GDM1 (cell line): Measurements from ENCODE around the gene CD164.
"Not testable (repeated sequence)": the region's sequence is repeated elsewhere in the genome, so short reads cannot be mapped to it uniquely, and the experiment has no call there.

Source experiments
- DNase-seq: peaks from one replicate; lab custom pipeline; 2025; lab: John Stamatoyannopoulos, UW

Gene CD164

DNA sequence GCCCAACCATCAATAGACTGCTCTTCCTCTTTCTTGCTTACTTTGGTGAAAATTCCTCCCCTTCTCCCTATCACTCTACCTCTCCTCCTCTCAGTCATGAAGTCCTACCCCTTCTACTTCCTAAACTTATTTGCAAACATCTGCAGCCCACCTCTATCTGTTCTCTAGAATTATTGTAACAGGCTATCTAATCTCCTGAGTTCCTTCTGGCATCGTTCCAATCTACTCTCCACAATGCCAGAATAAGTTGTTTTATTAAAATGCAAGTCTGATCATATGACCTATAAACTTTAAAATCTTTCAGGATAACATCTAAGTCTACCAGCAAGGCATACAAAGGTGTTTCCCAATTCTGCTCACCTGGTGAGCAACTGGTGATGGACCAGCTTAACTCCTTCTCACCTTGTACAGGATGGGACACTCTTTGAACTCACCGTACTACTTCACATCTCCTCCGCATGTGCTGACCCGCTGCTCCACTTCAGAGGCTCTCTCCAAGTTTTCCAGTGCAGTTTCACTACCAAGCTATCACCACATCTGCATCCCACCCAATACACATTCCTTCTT, 7.9 kb downstream of the CD164 start:
- no peak for DNase-seq

DNA sequence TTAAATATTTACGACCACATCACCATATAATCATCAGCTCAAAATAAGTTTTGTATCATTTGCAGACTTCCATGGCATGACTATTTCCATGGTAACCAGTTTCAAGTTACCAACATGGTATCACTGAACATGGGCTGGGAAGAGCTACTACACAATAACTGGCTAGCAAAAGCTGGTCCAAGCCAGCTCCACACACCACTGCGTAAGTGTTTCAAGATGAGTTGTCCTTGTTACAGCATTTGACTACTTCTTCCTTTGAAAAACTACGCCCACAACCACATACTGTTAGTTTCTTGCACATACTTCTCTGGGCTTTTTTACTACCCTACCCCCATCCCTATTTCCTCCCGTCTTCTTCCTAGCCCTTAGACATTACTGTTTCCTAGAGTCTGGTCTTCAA, 8.5 kb downstream of the CD164 start:
- no peak for DNase-seq

DNA sequence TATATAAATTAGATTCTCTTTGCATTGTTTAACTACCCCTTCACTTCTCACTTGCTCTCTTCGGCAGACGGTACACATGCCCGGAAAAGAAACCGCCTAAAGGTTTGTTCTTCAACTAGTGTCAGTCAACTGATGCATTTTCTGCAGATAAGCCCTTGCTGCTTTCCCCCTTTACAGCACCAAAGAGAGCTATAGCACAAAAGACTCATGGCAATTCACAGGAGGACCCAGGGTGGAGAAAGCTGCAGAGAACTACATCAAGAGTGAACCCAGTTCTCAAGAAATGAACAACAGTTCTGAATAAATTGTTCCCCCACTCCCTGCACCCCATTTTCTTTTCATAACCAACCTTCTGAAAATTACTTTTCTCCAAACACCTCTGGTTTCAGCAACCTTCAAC, 8.9 kb downstream of the CD164 start:
- DNase-seq: no peak

DNA sequence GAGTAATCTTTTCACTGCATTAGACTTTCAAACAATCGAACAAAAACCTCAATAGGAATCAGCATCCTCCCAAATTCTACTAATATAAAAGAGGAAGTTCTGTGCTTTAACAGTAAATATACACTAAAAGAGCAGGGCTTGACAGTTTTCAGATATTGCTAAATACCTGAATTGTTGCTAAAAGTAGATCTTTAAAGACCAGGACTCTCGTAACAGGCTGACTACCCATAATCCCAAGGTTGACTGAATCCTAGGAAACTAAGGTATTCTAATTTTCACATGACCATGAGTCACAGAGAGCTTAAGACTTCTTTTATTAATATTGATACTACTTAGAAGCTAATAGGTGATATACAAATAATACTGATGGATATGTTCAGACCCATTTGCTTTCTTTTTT, 10.1 kb downstream of the CD164 start:
- no peak for DNase-seq

DNA sequence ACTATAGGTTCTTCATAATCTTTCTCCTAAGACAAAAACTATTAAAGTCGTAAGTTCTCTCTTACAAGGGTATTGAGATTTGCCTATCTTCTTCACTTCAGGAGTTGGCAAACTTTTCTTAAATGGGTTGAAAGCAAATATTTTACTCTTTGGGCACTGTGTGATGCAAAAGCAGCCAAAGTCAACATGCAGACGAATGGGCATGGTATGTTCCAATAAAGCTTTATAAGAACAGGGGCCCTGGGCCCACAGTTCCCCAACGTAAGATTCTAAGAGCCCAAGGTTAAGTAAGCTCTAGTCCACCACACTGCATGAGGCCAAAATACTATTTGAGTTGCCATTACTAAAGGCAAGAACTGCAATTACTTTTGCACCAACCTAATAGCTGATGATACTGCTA, 11.5 kb downstream of the CD164 start:
- DNase-seq: no peak

DNA sequence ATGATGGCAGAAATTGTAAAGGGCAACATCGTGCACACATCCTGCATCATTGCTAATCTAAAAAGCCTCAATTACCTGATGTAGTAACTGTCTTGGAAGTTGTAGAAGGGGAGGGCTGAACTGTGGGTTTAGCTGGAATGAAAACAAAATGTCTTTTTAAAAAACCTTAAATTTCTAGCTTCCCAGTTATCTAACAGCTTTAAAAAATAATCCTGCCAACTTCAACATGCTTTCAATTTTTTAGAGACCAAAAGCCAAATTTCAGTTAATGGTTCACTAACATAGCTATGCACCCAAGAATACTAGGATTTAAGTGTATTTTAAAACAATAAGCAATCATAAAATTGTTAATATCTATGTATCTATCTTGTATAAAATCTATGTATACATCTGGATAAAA, 11.9 kb downstream of the CD164 start:
- no peak for DNase-seq

DNA sequence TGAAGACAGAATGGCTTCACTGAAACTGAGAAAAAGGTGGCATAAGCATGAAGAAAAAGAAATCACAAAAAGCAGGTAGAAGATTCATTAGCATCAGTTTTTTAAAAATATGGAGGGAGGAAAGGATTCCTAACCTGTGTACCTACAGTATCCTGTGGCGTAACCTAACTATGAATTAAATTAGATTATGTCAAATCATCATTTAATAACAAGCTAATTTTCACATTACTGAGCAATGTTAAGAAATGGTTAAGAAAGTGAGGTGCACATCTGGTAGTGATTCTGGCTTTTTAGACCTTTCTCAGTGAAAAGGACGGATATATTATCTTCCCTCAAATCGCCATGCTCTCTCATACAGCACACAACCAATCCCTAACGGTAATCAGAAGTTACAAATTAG, 12.5 kb downstream of the CD164 start:
- DNase-seq: no peak

DNA sequence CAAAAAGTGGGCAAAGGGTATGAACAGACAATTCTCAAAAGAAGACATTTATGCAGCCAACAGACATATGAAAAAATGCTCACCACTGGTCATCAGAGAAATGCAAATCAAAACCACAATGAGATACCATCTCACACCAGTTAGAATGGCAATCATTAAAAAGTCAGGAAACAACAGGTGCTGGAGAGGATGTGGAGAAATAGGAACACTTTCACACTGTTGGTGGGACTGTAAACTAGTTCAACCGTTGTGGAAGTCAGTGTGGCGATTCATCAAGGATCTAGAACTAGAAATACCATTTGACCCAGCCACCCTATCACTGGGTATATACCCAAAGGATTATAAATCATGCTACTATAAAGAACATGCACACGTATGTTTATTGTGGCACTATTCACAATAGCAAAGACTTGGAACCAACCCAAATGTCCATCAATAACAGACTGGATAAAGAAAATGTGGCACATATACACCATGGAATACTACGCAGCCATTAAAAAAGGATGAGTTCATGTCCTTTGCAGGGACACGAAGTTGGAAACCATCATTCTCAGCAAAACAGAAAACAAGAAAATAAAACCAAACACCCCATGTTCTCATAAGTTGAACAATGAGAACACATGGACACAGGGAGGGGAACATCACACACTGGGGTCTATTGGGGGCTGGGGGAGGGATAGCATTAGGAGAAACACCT, 17.7 kb downstream of the CD164 start:
- not testable (repeated sequence) for DNase-seq

DNA sequence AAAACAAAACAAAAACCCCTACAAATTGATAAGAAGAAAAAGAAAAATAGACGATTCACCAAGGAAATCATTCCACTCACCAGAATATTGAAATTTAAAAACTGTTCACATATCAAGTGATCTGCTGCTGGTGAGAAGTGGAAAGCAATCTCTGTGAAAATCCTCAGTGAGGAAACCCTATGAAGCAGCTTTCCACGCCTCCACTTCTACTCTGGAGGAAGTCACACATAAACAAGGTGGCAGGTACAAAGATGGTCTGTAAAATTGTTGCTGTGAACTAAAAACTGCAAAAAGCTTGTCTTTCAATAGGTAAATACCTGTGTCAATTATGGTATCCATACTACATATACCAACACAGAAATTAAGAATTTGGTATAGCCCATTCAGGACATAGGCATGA, 18.5 kb downstream of the CD164 start:
- DNase-seq: no peak

DNA sequence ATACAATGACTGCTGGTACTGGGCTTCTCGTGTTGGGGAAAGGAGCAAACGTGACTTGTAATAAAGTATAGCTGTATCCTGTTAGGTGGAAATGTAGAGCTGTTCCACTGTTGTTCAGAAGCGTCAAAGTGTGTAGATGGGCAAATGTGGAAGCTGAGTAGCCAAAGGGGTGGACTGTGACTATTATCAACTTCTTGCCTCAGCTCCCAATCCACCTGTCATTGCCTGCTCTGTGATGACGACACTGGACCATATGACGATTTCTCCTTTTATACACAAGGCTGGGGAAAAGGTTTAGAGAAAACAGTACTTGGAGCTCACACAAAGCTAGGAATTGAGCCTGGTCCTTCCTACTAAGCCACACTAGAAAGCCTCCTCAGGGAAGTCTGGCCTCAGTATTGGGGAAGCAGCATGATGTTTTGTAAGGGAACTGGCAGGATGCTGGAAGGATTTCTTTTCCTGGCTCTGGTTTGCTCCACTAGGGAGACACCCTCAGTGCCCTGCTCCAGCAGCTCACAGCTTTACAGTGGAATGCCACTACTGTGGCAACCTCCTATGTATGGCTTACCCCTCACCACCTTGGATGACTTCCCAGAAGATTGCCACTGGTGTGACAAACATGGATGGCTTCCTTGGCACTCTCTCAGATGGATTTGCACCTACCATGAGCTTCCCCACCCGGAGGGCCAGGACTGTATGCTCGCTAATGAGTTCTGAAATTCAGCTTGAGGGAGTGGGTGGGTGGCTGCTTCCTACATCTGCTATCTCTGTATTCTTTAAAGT, 20.0 kb downstream of the CD164 start:
- no peak for DNase-seq

DNA sequence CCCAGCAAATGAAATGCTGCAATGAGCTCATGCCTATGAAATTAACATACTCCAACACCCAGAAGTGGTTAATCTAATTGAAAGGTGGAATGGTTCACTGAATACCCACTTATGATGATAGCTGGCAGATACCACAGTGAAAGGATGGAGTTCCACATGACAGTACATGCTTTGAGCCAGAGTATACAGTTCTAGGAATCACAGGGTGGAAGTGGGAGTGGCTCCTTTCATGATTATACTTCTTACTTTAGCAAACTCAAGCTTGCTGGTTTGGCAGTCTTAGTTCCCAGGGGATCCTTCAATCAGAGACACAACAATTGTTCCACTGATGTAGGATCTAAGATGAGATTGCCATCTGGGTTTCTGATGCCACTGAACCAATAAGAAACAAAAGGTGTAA, 21.5 kb downstream of the CD164 start:
- no peak for DNase-seq

DNA sequence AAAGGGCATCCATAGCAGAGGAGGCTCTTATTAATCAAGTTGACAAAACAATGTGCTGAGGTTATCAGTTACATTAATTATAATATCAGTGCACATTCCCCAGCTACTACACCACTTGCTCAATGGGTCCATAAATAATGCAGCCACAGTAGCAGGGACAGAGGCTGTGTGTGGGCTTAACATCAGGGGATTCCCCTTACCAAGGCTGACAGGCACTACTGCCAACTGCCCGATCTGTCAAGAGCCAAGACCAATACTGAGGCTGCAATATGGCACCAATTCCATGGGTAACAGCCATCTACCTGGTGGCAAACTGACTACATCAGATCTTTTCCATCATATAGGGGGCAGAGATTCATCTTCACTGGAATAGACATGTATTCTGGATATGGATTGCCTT, 22.0 kb downstream of the CD164 start:
- no peak for DNase-seq

DNA sequence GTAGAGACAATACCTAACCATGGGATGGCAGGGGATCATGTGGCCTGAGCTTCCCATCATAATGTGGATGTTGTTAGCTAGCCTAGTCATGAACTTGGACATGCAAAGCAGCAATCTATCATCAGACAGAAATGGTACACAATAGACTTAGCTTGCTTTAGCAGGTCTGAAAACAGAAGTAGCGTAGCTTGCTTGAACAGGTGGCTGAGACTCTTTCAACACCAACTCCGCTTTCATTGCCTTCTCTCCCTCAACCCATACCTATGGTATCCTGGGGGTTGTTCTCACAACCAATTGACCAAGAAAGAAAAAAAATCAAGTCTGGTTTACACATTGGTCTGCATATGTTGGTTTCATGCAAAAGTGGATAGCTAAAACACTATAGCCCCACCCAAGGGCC, 23.0 kb downstream of the CD164 start:
- DNase-seq: no peak

DNA sequence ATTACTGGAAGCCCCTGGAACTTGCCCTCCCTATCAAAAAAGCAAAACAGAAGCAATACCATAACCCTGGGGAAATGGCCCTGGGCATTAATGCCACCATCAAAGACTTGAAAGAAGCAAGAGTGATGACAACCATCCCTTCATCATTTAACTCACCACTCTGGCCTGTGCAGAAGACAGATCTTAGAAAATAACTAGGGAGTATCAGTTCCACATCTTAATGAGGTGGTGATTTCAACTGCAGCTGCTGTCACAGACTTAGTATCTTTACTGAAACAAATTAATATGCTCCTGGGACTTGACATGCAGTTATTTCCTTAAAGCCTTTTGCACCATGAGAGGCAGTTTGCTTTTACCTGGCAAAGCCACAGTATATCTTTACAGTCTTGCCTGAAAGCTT, 24.1 kb downstream of the CD164 start:
- DNase-seq: no peak

DNA sequence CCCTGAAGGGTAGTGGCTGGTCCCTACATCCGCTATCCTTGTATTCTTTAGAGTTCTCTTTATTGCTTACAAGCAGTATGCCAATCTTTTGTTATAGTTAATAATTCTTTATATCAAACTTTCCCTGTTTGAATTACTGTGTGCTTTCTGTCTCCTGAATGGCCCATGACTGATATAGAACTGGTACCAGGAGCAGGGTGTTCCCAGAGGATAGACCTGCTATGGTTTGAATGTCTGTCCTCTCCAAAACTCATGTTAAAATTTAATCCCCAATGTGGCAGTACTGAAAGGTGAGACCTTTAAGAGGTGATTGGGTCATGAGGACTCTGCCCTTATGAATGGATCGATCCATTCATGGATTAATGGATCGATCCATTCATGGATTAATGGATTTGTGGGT, 26.0 kb downstream of the CD164 start:
- no peak for DNase-seq

DNA sequence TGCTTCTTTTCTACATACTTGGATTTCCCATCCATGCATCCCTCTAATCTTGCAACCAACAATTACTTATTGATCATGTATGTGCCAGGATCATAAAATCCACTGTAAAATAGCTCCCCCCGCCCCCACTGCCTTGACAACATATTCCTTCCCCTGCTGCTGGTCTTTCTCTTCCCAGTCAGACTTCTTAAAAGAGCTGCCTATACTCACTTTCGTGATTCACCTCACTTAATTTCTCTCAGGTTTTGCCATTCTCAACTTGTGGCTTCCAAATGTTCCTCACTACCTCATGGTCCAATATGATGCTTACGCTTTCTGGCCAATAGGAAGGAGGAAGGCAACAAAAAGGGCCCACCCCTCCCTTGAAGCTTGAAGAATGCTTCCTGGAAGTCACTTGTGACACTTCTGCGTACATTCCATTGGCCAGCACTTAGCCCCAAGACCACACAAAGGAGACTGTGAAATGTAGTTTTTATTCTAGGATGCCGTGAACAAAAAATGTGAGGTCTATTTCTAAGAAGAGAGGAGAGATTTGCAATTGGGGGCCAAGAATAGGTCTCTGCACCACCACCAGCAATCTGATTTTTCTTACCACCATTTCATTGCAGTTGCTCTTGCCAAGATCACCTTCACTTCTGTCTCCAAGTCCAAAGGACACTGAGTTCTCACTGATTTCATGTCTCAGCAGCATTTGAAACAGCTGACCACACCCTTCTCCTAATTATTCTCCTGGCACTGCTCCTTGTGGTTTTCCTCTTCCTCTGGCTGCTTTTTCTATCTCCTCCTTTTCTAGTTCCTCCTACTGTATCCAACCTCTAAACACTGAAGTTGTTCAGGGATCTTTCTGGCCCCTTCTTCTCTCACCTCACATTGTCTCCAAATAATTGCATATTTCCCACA, 30.8 kb downstream of the CD164 start:
- DNase-seq: no peak

DNA sequence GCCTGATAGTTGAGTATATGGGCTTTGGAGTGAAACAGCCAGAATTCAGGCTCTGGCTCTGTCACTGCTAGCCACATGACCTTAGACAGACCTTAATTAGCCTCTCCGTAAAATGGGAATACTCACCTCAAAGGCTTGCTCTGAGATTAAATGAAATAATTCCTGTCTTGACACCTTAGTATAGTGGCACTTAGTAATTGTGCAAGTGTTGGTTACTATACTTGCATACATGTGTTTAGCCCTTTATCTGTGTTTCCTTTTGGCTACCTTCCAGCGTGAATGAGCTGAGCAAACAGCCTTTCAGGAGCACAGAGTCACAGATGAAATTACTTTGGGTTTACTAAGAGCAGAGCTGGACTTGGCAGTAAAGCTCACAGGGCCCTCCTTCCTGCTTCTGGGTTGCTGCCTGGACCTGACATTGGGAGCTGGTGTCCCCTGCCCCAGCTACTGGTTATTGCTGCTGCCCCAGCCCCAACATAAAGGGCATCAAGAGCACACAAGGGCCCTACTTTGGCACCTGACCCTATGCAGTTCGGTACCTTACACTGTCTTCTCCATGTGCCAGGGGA, 32.8 kb downstream of the CD164 start:
- peak; percentile 61 for DNase-seq

DNA sequence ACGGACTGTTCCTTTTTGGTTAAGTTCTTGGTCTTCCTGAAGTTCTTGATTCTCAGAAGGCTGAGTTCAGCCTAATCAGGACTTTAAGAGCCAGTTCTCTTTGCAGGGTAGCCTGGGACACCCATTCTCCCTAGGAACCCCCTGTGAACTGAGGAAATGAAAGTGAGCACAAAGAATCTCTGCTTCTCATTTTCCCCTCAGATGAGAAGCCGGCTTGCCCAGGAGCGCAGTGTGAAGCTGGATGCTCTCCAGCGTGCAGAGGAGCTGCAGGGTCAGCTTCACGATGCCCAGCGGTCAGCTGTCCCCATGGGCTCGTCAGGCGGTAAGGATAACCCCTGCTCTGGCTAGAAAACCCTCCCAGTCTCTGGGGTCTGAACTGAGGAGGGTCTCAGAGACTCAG, 34.0 kb downstream of the CD164 start:
- DNase-seq: no peak

DNA sequence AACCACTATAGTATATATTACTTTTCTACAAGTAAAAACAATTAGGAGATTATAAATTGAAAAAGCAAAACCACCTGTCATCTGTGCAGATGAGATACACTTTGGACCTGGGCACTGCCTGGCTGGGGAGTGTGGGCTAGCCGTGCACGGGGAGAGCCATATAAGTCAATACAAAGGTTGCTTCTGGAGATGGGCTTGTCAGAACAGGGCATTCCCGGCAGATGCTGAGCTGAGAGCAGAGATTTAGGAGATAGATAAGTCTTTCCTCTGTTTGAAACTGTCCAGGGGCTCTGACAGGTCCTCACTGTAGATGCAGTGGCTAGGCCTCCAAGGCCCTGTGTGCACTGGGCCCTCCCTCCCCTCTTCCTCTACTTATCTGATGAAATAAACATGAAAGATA, 34.5 kb downstream of the CD164 start:
- DNase-seq: no peak

DNA sequence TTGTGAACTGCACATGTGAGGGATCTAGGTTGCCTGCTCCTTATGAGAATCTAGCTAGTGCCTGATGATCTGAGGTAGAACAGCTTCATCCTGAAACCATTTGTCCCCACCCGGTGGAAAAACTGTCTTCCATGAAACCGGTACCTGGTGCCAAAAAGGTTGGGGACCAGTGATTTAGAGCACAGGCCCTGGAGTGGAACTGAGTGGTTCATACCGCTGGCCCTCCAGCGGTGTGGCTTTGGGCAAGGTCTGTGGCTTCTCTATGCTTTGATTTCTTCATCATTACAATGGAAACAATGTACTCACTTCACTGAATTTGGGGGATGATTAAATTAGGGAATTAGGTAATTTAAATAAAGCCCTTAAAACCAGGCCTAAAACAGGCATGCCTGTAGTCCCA, 36.3 kb downstream of the CD164 start:
- no peak for DNase-seq

DNA sequence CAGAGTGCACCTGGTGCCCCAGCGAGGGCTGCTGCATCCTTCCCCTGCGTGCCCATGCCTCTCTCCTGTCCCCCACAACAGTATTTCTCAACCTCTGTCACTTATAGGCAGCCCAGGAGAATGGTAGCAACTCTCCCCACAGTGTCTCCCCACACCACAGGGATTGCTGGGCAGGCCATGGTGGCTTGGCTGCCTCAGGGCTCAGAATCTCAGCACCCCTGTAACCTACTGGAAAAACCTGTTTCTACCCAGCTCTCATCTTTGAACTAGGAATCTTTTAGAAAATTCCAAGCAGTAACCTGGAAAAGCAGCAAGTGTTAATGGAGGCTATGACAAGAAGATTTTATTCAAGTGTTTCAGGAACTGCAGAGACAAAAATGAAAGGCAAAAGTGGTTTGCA, 38.0 kb downstream of the CD164 start:
- no peak for DNase-seq

DNA sequence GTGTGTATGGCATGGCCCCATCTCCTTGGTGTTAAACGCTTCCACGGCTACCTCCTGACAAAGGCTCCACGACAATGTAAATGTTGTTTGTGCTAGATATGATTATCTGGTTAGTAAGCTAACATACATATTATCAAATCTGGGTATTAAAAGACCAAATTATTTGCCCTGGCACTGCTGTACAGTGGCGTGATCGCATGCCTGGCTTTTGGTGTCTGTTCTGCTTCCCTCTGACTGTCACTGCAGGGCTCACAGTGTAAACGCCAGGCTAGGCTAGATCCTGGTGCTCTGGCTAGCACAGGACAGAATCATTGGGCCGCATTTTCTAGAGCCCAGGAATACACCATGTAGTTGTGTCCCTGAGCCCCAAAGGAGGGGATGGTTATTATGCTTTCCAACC, 38.7 kb downstream of the CD164 start:
- DNase-seq: no peak
